HepG2 (cell line): Measurements from ENCODE around the gene RBCK1. TPM values are rescaled to one million over a fixed set of nuclear protein-coding genes. Genes with fewer than 3 reads are reported as not detected.

ENCODE experiments used
- ARID2 ChIP-seq: sonication (generic); formaldehyde crosslinking; IDR thresholded peaks from 2 replicates; pipeline ENCODE4 v1.8.1; 2022; ENCODE audit warnings: mild to moderate bottlenecking, missing genetic modification reagents, borderline replicate concordance
- CHD4 ChIP-seq: fragments of 200-600 bp; sonication (generic); IDR thresholded peaks from 2 replicates; pipeline ENCODE4 v1.7.0; 2017; ENCODE audit warnings: mild to moderate bottlenecking, low read length, borderline replicate concordance
- FOXC1 ChIP-seq: sonication (generic); formaldehyde crosslinking; IDR thresholded peaks from 2 replicates; pipeline ENCODE4 v1.8.0; 2022; ENCODE audit warnings: mild to moderate bottlenecking, missing genetic modification reagents, borderline replicate concordance
- GATAD2A ChIP-seq: IDR thresholded peaks from 2 replicates; pipeline ENCODE4 v1.6.1; 2016
- MIER2 ChIP-seq: IDR thresholded peaks from 2 replicates; pipeline ENCODE4 v1.6.1; 2016; ENCODE audit warnings: missing biosample characterization, missing genetic modification reagents
- REST ChIP-seq, 2 experiments: IDR thresholded peaks; 2 replicates each; pipeline ENCODE4 v1.6.1; 2011 to 2012; ENCODE audit warnings: low read length in 2 of 2, borderline replicate concordance in 1 of 2, low read depth in 1 of 2, mild to moderate bottlenecking in 1 of 2, moderate library complexity in 1 of 2
- ZBTB38 ChIP-seq: sonication (generic); formaldehyde crosslinking; IDR thresholded peaks from 2 replicates; pipeline ENCODE4 v1.5.1; 2020; ENCODE audit warnings: mild to moderate bottlenecking, missing genetic modification reagents
- ZBTB46 ChIP-seq: sonication (generic); formaldehyde crosslinking; IDR thresholded peaks from 2 replicates; pipeline ENCODE4 v1.4.0; 2020; ENCODE audit warnings: mild to moderate bottlenecking, missing genetic modification reagents, borderline replicate concordance
- ZBTB8A ChIP-seq: sonication (generic); formaldehyde crosslinking; IDR thresholded peaks from 2 replicates; pipeline ENCODE4 v1.4.0; 2020; ENCODE audit warnings: mild to moderate bottlenecking, low read depth, missing genetic modification reagents, borderline replicate concordance
- ZNF225 ChIP-seq: sonication (generic); formaldehyde crosslinking; IDR thresholded peaks from 2 replicates; pipeline ENCODE4 v1.4.0; 2020; ENCODE audit warnings: mild to moderate bottlenecking, missing genetic modification reagents
- ZNF354B ChIP-seq: sonication (generic); formaldehyde crosslinking; IDR thresholded peaks from 2 replicates; pipeline ENCODE4 v1.8.0; 2022; ENCODE audit warnings: mild to moderate bottlenecking, missing genetic modification reagents
- ZNF564 ChIP-seq: sonication (generic); formaldehyde crosslinking; IDR thresholded peaks from 2 replicates; pipeline ENCODE4 v1.8.1; 2023; ENCODE audit warnings: mild to moderate bottlenecking, missing genetic modification reagents
- ZNF615 ChIP-seq: sonication (generic); formaldehyde crosslinking; IDR thresholded peaks from 2 replicates; pipeline ENCODE4 v1.5.0; 2020; ENCODE audit warnings: mild to moderate bottlenecking, missing genetic modification reagents, borderline replicate concordance
- ZNF841 ChIP-seq: sonication (generic); formaldehyde crosslinking; IDR thresholded peaks from 2 replicates; pipeline ENCODE4 v1.8.1; 2023; ENCODE audit warnings: missing genetic modification reagents, borderline replicate concordance
- ZXDC ChIP-seq: sonication (generic); formaldehyde crosslinking; IDR thresholded peaks from 2 replicates; pipeline ENCODE4 v1.5.0; 2020; ENCODE audit warnings: mild to moderate bottlenecking, missing genetic modification reagents
- polyA plus RNA-seq, 8 experiments: library from polyadenylated mRNA; depleted of rRNA in 3 of 8; stranded (reverse) in 7 of 8; unstranded in 1 of 8; fragments of >200 nt; fragmentation: Illumina TruSeq in 4 of 8; extraction: Trizol in 4 of 8; gene quantifications; 2 replicates each; pipeline versions ENCODE4 v1.2.1 to v1.2.3, GENCODE V29; 2011 to 2016; ENCODE audit warnings: low read depth in 4 of 8, missing spikeins in 1 of 8, mixed read lengths in 1 of 8; ENCODE audit not compliant: insufficient read depth in 1 of 8
- total RNA-seq, 5 experiments: library from RNA; depleted of rRNA; stranded (reverse); fragments of >200 nt; fragmentation: Illumina TruSeq; extraction: Trizol; gene quantifications; 2 replicates each; pipeline ENCODE4 v1.2.3, GENCODE V29; 2016; ENCODE audit warnings: low read depth in 1 of 5
- TF ChIP-seq, protein P1 (sequence below): sonication (generic); formaldehyde crosslinking; IDR thresholded peaks from 2 replicates; pipeline ENCODE4 v1.4.0; 2020; ENCODE audit warnings: low read depth, mild to moderate bottlenecking, missing genetic modification reagents
- TF ChIP-seq, protein P2 (sequence below): sonication (generic); formaldehyde crosslinking; IDR thresholded peaks from 2 replicates; pipeline ENCODE4 v1.5.1; 2020; ENCODE audit warnings: mild to moderate bottlenecking, missing genetic modification reagents, borderline replicate concordance

RBCK1 gene
- total and polyA plus RNA-seq, 2 of the 13 experiments (the other 11 are each of a cell fraction or from before 2014, with no cell fraction given): 149 to 215 TPM

DNA sequence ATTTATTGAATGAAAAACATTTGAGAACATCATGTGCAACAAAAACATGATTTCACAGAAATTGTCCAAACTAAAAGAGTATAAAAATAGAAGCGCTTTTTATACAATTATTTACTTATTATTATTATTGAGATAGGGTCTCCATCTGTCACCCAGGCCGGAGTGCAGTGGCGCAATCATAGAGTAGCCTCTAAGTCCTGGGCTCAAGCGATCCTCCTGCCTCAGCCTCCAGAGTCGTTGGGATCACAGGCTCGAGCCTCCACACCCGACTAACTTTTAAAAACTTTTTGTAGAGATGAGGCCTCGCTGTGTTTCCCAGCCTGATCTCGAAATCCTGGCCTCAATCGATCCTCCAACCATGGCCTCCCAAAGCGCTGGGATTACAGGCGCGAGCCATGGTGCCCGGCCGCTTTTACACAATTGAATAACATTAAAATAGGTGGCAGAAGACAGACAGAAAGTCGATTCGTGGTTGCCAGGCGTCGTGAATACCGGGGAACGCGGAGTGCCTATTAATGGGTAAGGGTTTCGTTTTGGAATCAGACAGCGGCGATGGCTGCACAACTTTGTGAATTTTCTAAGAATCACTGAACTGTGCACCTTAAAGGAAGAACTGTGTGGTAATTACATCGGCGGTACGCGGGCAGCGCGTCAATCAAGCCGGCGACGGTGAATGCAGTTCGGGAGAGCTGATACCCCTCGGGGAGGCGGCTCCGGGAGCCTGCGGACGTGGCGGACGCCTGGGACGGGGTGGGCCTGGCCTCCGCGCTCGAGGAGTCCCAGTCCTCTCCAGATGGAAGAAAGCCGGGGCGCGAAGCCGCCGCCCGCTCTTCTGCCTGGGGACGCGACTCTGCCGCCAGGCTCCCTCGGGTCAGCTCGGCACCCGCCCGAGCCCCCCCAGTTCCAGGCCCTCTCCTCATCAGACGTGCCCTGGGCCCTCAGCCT lies 53.4 kb downstream of the RBCK1 start (continued):
- TF ChIP-seq REST (IDR thresholded peaks at IDR 0.05; ENCODE audit: borderline replicate concordance in 1 of 2, low read depth in 1 of 2, low read length in 2 of 2): no peak
- no peak for TF ChIP-seq ZNF354B (CRISPR knock-in tag)
- TF ChIP-seq ZBTB46 (CRISPR knock-in tag): no peak
- TF ChIP-seq ZNF564 (CRISPR knock-in tag): peak; percentile 56; the same call in 1 of the 2 replicates
- TF ChIP-seq ZBTB38 (CRISPR knock-in tag): 0 out of 2 replicates have a peak, but pooled peaks have one; percentile 31
- TF ChIP-seq ZXDC (CRISPR knock-in tag): no peak; the same call in 1 of the 2 replicates
- TF ChIP-seq ZNF225 (CRISPR knock-in tag): peak; percentile 93
- TF ChIP-seq ZBTB8A: no peak
- TF ChIP-seq ARID2 (CRISPR knock-in tag): no peak
- TF ChIP-seq MIER2: no peak
- TF ChIP-seq ZNF841 (CRISPR knock-in tag): no peak
- no peak for TF ChIP-seq GATAD2A (CRISPR knock-in tag)
- TF ChIP-seq, protein P1, sequence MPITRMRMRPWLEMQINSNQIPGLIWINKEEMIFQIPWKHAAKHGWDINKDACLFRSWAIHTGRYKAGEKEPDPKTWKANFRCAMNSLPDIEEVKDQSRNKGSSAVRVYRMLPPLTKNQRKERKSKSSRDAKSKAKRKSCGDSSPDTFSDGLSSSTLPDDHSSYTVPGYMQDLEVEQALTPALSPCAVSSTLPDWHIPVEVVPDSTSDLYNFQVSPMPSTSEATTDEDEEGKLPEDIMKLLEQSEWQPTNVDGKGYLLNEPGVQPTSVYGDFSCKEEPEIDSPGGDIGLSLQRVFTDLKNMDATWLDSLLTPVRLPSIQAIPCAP (CRISPR knock-in tag): no peak
- TF ChIP-seq CHD4: peak; percentile 70; the same call in 1 of the 2 replicates
- TF ChIP-seq, protein P2, sequence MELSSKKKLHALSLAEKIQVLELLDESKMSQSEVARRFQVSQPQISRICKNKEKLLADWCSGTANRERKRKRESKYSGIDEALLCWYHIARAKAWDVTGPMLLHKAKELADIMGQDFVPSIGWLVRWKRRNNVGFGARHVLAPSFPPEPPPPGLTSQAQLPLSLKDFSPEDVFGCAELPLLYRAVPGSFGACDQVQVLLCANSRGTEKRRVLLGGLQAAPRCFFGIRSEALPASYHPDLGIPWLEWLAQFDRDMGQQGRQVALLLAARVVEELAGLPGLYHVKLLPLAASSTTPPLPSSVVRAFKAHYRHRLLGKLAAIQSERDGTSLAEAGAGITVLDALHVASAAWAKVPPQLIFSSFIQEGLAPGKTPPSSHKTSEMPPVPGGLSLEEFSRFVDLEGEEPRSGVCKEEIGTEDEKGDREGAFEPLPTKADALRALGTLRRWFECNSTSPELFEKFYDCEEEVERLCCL (CRISPR knock-in tag): no peak
- no peak for TF ChIP-seq ZNF615 (CRISPR knock-in tag)
- no peak for TF ChIP-seq FOXC1 (CRISPR knock-in tag)
